Transverse colon (tissue), 3 donors: ENCODE data around the gene PMEPA1.

Experiments used
- EP300 ChIP-seq: sonication (generic); formaldehyde crosslinking; IDR thresholded peaks from one replicate; pipeline ENCODE4 v1.6.1; 2017; ENCODE audit warnings: antibody characterized with exemption, low read depth
- TF ChIP-seq, protein P1 (sequence below), 5 experiments: fragments of 200-600 bp in 3 of 5; fragments of 450-650 bp in 2 of 5; sonication (generic) in 3 of 5; IDR thresholded peaks; 1 replicate in 2 of 5; 2 replicates in 3 of 5; pipeline ENCODE4 v1.5.1; 2016 to 2017; ENCODE audit warnings: antibody characterized with exemption in 5 of 5, inconsistent platforms in 3 of 5, mild to moderate bottlenecking in 2 of 5, moderate library complexity in 1 of 5

DNA sequence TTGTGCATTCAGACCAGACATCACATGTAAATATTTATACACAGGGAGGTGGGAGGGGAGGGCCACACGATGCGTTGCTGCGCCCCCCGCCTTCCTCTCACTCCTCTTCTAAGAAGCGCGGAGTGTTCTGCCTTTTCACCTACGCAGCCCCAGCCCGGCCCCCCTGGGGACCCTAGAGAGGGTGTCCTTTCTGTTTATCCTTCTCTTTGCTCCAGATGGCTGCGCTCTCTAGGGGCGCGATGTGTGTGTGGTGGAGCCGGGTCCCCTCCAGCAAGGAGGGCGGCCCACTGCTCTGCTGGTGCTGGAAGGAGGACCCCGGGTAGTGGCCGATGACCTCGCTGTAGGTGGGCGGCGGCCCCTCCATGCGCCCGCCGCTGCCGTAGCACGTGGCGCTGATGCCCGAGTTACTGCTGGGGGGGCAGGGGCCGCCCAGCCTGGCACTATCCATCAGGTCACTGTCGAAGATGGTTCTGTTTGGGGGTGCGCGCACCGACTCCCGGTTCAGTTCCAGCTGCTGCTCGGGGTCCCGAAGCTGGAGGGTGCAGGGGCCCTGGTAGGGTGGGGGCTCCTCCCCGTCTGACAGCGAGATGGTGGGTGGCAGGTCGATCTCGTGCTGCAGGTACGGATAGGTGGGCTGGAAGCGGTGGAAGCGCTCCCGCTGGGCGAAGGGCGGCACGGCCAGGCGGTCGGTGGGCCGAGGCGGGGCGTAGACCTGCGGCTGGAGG, 57.8 kb downstream of the PMEPA1 start:
- no peak for TF ChIP-seq EP300
- TF ChIP-seq, protein P1, sequence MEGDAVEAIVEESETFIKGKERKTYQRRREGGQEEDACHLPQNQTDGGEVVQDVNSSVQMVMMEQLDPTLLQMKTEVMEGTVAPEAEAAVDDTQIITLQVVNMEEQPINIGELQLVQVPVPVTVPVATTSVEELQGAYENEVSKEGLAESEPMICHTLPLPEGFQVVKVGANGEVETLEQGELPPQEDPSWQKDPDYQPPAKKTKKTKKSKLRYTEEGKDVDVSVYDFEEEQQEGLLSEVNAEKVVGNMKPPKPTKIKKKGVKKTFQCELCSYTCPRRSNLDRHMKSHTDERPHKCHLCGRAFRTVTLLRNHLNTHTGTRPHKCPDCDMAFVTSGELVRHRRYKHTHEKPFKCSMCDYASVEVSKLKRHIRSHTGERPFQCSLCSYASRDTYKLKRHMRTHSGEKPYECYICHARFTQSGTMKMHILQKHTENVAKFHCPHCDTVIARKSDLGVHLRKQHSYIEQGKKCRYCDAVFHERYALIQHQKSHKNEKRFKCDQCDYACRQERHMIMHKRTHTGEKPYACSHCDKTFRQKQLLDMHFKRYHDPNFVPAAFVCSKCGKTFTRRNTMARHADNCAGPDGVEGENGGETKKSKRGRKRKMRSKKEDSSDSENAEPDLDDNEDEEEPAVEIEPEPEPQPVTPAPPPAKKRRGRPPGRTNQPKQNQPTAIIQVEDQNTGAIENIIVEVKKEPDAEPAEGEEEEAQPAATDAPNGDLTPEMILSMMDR (IDR thresholded peaks at IDR 0.05): no peak
